AG09319 (cell line): Measurements from ENCODE around the gene HSP90AB1.

Experiments used
- DNase-seq: peaks from one replicate; pipeline ENCODE4 v3.0.0-alpha.2; 2010; ENCODE audit warnings: low read depth; ENCODE audit errors: extremely low read depth
- TF ChIP-seq, protein P1 (sequence below): IDR thresholded peaks from 2 replicates; pipeline ENCODE4 v1.5.1; 2011; ENCODE audit warnings: low read depth, mild to moderate bottlenecking, inconsistent platforms, low read length, moderate library complexity

HSP90AB1 gene

DNA sequence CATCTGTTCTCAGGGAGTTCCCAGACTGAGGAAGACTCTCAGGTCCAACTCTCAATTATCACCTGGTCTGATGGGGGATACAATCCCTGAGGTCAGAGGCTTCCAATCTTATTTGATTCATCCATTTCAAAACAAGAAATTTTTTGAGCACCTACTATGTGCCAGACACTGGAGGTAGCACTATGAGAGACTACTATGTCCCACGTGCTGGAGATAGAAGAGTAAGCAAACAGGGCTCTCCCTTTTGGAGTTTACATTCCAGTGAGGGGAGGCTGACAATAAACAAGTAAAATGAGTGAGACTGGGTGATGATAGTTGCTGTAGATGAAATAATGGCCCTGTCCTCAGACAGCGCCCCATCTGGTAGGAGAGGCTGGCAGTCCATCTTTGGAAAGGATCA is 39.8 kb downstream of the HSP90AB1 start:
- DNase-seq, result no peak
- TF ChIP-seq, protein P1, sequence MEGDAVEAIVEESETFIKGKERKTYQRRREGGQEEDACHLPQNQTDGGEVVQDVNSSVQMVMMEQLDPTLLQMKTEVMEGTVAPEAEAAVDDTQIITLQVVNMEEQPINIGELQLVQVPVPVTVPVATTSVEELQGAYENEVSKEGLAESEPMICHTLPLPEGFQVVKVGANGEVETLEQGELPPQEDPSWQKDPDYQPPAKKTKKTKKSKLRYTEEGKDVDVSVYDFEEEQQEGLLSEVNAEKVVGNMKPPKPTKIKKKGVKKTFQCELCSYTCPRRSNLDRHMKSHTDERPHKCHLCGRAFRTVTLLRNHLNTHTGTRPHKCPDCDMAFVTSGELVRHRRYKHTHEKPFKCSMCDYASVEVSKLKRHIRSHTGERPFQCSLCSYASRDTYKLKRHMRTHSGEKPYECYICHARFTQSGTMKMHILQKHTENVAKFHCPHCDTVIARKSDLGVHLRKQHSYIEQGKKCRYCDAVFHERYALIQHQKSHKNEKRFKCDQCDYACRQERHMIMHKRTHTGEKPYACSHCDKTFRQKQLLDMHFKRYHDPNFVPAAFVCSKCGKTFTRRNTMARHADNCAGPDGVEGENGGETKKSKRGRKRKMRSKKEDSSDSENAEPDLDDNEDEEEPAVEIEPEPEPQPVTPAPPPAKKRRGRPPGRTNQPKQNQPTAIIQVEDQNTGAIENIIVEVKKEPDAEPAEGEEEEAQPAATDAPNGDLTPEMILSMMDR, result no peak

DNA sequence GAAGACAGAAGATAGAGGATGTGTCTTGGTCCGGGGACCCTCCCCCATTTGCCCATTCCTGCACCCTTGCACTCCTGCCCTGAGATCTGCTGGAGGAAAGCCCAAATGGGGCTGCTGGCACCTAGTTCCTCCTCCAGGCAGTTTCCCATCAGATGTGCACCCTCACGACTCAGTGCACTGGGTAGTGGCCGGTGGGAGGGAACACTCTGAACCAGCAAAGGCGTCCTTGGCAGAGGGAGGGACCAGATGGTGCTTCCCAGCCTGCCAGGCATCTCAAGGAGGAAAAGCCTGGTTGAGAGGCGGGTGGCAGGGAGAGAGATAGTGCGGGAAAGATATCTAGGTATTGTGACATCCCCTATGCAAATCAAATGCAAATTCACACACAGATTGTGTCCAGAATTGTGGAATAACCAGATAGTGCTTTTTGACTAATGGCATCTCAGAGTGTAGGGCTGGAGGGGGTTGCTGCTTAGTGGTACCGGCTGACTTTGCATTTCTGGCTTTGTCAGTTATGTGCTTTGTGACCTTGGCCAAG is 42.9 kb downstream of the HSP90AB1 start:
- DNase-seq, result no peak
- TF ChIP-seq, protein P1, result no peak

DNA sequence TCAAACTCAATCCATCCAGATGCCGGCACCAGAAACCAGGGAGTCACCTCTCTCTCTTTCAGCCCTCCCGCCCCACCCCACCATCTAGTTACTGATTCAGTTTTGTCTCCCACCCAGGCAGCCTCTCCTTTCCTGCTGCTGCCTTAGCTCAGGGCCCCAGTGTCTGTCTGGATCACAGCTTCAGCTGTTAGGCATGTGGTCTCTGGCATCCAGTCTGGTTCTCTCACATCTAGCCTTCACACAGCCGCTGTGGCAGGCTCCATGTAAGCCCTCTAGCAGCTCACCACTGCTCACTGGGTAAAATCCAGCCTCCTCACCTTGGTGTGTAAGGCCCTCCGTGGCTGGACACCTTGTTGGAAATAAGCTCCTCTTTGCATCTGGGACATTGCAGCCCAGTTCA is 44.9 kb downstream of the HSP90AB1 start:
- TF ChIP-seq, protein P1, result no peak
- DNase-seq, result no peak

DNA sequence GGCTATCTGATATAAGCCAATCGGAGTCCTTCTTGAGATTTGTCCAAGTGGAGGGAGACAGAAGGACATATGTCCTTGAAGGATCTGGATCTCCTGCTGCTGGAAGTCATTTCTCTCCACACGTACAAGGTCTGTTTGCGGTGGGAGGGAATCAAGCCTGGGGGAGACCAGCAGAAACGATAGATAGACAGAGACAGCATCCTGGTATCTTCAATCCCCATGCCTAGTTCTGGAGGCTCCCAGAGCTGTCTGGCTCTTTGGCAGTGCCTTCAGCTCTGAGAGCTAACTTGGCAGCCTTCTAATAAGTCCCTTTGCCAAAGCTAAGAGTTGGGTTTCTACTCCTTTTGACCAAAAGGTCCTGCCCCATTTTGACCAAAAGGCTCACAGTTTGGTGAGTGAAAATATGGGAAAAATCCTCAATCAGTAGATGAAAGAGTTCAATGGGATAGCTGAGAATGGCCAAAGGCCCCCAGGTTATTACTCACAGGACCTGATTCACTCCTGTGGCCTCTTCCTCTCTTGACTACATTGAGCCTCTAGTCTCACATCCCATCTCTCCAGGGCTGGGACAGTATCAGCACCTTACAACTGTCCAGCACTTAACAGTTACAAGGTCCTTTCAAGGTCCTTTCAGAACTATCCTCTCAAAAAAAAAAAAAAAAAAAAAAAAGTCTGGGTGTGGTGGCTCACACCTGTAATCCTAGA is 45.9 kb downstream of the HSP90AB1 start:
- TF ChIP-seq, protein P1, result no peak
- no peak for DNase-seq

DNA sequence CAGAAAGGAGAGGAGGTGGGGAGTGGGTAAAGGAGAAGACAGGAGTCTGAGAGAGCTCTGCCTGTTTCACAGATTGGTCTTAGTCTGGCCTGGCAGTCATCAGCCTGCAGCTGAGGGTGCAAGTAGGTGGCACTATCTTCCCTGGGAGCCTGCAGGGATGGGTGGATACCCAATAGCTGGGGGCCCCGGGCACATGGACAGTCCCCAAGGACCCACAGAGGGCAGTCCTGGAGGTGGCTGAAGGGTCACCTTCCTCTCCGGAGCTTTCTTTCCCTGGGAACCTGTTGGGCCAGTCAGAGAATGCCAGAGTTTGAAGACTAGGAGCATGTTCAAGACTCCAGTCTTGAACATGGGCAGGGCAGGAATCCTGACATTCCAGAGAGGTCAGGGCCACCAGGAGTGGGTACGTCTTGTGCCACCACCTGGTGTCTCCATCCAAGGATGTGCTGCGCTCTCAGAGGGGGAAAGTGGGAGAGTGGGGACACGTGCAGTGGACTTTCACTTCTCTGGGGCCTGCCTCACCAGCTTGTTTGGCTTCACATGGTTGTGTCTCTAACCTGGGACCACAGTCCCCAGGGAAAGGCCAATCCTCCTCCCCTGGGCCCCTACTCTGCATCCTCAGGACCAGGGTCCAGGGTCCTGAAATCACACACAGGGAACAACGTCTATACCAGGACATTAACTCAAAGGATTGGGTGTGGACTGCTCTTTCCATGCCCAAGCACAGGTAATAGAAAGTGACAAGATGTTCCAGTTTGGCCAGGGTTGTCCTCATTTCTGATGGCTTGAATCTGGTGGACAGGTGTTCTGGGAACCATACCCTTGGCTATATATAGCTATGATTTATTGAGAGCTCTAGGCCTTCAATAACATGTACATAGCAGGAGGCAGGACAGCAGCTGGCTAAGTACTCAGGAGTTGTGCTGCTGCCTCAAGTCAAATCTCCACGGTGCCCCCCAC is 48.2 kb downstream of the HSP90AB1 start:
- DNase-seq, result no peak
- TF ChIP-seq, protein P1, result no peak

DNA sequence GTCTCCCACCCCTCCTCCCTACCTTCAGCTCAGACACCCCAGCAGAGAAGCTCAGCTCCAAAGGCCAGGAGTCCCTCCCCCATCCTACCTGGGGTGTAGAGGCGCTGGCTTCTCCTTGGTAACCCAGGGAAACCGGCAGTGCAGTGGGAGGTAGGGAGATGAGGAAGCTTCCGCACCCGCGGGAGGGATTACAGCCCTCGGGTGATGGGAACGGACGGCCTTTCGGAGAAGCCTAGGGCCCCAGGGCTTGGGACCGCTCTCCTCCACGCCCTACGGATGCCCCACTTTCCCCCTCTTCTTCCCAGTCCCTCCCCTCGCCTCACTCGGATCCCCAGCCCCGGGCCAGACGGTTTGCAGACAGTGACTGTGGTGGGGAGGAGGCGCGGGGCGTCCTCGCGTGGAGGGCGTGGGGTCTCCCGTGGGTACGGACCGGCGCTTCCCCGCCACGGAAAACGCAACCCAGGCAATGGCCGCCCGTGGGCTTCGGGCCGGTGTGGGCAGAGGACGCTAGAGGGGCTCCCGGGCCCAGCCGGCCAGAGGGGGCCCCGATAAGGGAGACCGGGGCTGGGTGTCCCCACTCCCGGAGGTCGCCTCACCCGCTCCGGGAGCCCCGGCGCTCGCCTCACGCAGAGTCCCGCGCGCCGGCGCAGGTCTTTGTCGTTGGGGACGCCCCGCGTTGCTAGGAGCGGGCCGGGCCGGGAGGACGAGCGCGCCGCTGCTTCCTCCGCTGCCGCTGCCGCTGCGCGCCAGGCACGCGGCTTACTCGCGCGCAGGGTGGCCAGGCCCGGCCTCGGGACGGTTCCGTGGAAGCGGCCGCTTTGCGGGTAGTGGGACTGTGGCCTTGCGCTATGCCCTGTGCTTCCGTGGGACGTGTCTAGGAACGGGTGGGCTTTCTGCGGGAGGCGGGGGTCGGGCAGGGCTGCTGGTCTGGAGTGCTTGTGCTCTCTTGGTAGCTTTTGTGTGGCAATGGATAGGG is 50.5 kb downstream of the HSP90AB1 start:
- no peak for DNase-seq
- TF ChIP-seq, protein P1, result no peak
